ENCODE measurements around the gene A1CF. TPM values are rescaled to one million over a fixed set of nuclear protein-coding genes. Genes with fewer than 3 reads are reported as not detected.

Gene A1CF
- total RNA-seq, 6 experiments from 2014 or later: 101 to 261 (median 171) TPM

GRCh38 chr10:50809596-50809995, 75.8 kb downstream of the A1CF start:
- TF ChIP-seq CTCF (IDR thresholded peaks at IDR 0.05) (no peak), POLR2A (IDR thresholded peaks at IDR 0.05) (no peak)
- H3K36me3 ChIP-seq: peaks cover 0 to 41% (median 15%) of the 10 kb centered on the region in 4 donors
- no peaks in the 10 kb centered on the region for H3K9me3 ChIP-seq
- intact Hi-C loops (cut with DNase I): no loop called here
- H3K27me3 ChIP-seq: no peaks in the 10 kb centered on the region
- H3K27ac ChIP-seq: peak overlapping the region; percentile 26 to 56 (median 44)
- DNase-seq (peak in 2 of 3 donors; percentile 24 to 68), ATAC-seq (peak; percentile 45 to 74 (median 70))
- 40% methylated on average over 5 of the region's 7 CpGs for WGBS (ENCODE audit: insufficient coverage, low coverage, low lambda C conversion rate, missing lambda C conversion rate)
- no peak overlapping the region for H3K4me3 ChIP-seq
- peaks cover 0 to 35% (median 14%) of the 10 kb centered on the region in 4 donors for H3K4me1 ChIP-seq

- Histone ChIP-seq H3K27me3 (no peaks in the 10 kb centered on the region), H3K27ac (peak overlapping the region; percentile 26 to 66 (median 44)), H3K4me1 (peaks cover 0 to 32% (median 14%) of the 10 kb centered on the region in 4 donors), H3K36me3 (peaks cover 0 to 47% (median 14%) of the 10 kb centered on the region in 4 donors), H3K9me3 (no peaks in the 10 kb centered on the region), H3K4me3 (no peak overlapping the region)
- TF ChIP-seq POLR2A (IDR thresholded peaks at IDR 0.05) (no peak), CTCF (IDR thresholded peaks at IDR 0.05) (no peak)
- DNase-seq: peak; percentile 80 to 95 (median 90)
- peak; percentile 96 to 99 (median 96) for ATAC-seq
- intact Hi-C loops (cut with DNase I): no loop called here
- WGBS (ENCODE audit: insufficient coverage, low coverage, low lambda C conversion rate, missing lambda C conversion rate): 8% methylated on average over 1 of the region's 1 CpG
Measured at GRCh38 chr10:50807851-50808776, 77.3 kb downstream of the A1CF start.

- WGBS (ENCODE audit: insufficient coverage, low coverage, low lambda C conversion rate, missing lambda C conversion rate): 33% methylated on average over 2 of the region's 2 CpGs
- intact Hi-C loops (cut with DNase I): no loop called here
- H3K36me3 ChIP-seq: peaks cover 0 to 37% (median 14%) of the 10 kb centered on the region in 4 donors
Measured at GRCh38 chr10:50805981-50806622, 79.3 kb downstream of the A1CF start.

GRCh38 chr10:50799595-50799994, 85.8 kb downstream of the A1CF start:
- no peak for TF ChIP-seq CTCF (IDR thresholded peaks at IDR 0.05)
- no peak for TF ChIP-seq POLR2A (IDR thresholded peaks at IDR 0.05)
- H3K9me3 ChIP-seq: no peaks in the 10 kb centered on the region
- no peak overlapping the region for H3K27ac ChIP-seq
- peaks cover 0 to 13% (median 2%) of the 10 kb centered on the region in 4 donors for H3K36me3 ChIP-seq
- DNase-seq (no peak), ATAC-seq (no peak)
- peaks cover 0 to 6% (median 0%) of the 10 kb centered on the region in 4 donors for H3K4me1 ChIP-seq
- intact Hi-C loops (cut with DNase I): no loop called here
- H3K4me3 ChIP-seq: no peak overlapping the region
- H3K27me3 ChIP-seq: no peaks in the 10 kb centered on the region
- WGBS (ENCODE audit: insufficient coverage, low coverage, low lambda C conversion rate, missing lambda C conversion rate): 80% methylated on average over 1 of the region's 1 CpG

More at GRCh38 chr10:50805981-50806622, 79.3 kb downstream of the A1CF start:
- Histone ChIP-seq H3K4me1 (peaks cover 0 to 29% (median 14%) of the 10 kb centered on the region in 4 donors), H3K9me3 (no peaks in the 10 kb centered on the region), H3K27ac (no peak overlapping the region), H3K4me3 (no peak overlapping the region), H3K27me3 (no peaks in the 10 kb centered on the region)
- DNase-seq (no peak), ATAC-seq (no peak)
- no peak for TF ChIP-seq POLR2A (IDR thresholded peaks at IDR 0.05)
- no peak for TF ChIP-seq CTCF (IDR thresholded peaks at IDR 0.05)

Data from right lobe of liver (tissue), 6 donors.